Liver (tissue), 9 donors: ENCODE measurements around the gene GAST. TPM values are rescaled to one million over a fixed set of nuclear protein-coding genes. Genes with fewer than 3 reads are reported as not detected.

Source experiments
- DNase-seq: peaks from one replicate; pipeline ENCODE4 v3.0.0-alpha.2; 2017; ENCODE audit warnings: low spot score
- H3K27ac ChIP-seq, 2 donors: one replicate each; pipeline ENCODE4 v1.7.0; 2013; ENCODE audit warnings: inconsistent platforms in 2 of 2, low read length in 2 of 2, control low read depth in 1 of 2, low read depth in 1 of 2, mild to moderate bottlenecking in 1 of 2
- H3K27me3 ChIP-seq, 4 donors: one replicate each; pipeline versions ENCODE4 v1.6.1 to v1.7.0; 2013; ENCODE audit warnings: low read length in 3 of 4, inconsistent platforms in 1 of 4, mild to moderate bottlenecking in 1 of 4, moderate library complexity in 1 of 4; ENCODE audit not compliant: control insufficient read depth in 4 of 4, insufficient read depth in 4 of 4
- H3K36me3 ChIP-seq, 4 donors: one replicate each; pipeline versions ENCODE4 v1.6.1 to v1.7.0; 2013; ENCODE audit warnings: low read length in 3 of 4, mild to moderate bottlenecking in 3 of 4, low read depth in 1 of 4, moderate library complexity in 1 of 4; ENCODE audit not compliant: control insufficient read depth in 4 of 4, insufficient read depth in 3 of 4
- H3K4me1 ChIP-seq, 4 donors: one replicate each; pipeline versions ENCODE4 v1.6.1 to v1.7.0; 2013; ENCODE audit warnings: low read length in 3 of 4, mild to moderate bottlenecking in 3 of 4, moderate library complexity in 1 of 4; ENCODE audit not compliant: control insufficient read depth in 4 of 4, insufficient read depth in 4 of 4
- H3K4me3 ChIP-seq, 3 donors: one replicate each; pipeline versions ENCODE4 v1.6.1 to v1.7.0; 2013; ENCODE audit warnings: low read length in 3 of 3, control low read depth in 1 of 3, low read depth in 1 of 3, mild to moderate bottlenecking in 1 of 3
- H3K9ac ChIP-seq, 2 donors: one replicate each; pipeline ENCODE4 v1.7.0; 2013; ENCODE audit warnings: low read length in 2 of 2, mild to moderate bottlenecking in 2 of 2, moderate library complexity in 2 of 2, control low read depth in 1 of 2, low read depth in 1 of 2
- H3K9me3 ChIP-seq, 4 donors: one replicate each; pipeline versions ENCODE4 v1.6.1 to v1.7.0; 2013; ENCODE audit warnings: low read length in 3 of 4; ENCODE audit not compliant: control insufficient read depth in 4 of 4
- CTCF ChIP-seq: fragments of 150-350 bp; IDR thresholded peaks from 2 replicates; pipeline ENCODE4 v1.5.1; 2017; ENCODE audit warnings: improper control_type of control experiment, low read depth, low read length; ENCODE audit not compliant: missing input control
- EGR1 ChIP-seq, 2 donors: IDR thresholded peaks; 2 replicates each; pipeline ENCODE4 v1.6.1; 2016 to 2018; ENCODE audit warnings: antibody characterized with exemption in 2 of 2, low read depth in 2 of 2
- FOXA1 ChIP-seq: IDR thresholded peaks from 2 replicates; pipeline ENCODE4 v1.6.1; 2016; ENCODE audit warnings: antibody characterized with exemption
- FOXA2 ChIP-seq: IDR thresholded peaks from 2 replicates; pipeline ENCODE4 v1.6.1; 2016; ENCODE audit warnings: antibody characterized with exemption
- GABPA ChIP-seq, 2 donors: IDR thresholded peaks in 1 of 2; conservative IDR thresholded peaks in 1 of 2; 2 replicates each; pipeline ENCODE4 v1.6.1; 2016; ENCODE audit warnings: antibody characterized with exemption in 2 of 2, mild to moderate bottlenecking in 1 of 2, moderate library complexity in 1 of 2
- HNF4A ChIP-seq, 2 donors: conservative IDR thresholded peaks; 2 replicates each; pipeline ENCODE4 v1.6.1; 2016; ENCODE audit warnings: antibody characterized with exemption in 2 of 2, mild to moderate bottlenecking in 2 of 2
- HNF4G ChIP-seq: IDR thresholded peaks from 2 replicates; pipeline ENCODE4 v1.6.1; 2016; ENCODE audit warnings: antibody characterized with exemption
- JUND ChIP-seq, 2 donors: IDR thresholded peaks; 2 replicates each; pipeline ENCODE4 v1.6.1; 2016; ENCODE audit warnings: antibody characterized with exemption in 2 of 2
- MAX ChIP-seq: IDR thresholded peaks from 2 replicates; pipeline ENCODE4 v1.6.1; 2016; ENCODE audit warnings: antibody characterized with exemption
- NR2F2 ChIP-seq: IDR thresholded peaks from 2 replicates; pipeline ENCODE4 v1.6.1; 2016; ENCODE audit warnings: antibody characterized with exemption
- RAD21 ChIP-seq, 2 donors: IDR thresholded peaks; 2 replicates each; pipeline ENCODE4 v1.6.1; 2016; ENCODE audit warnings: antibody characterized with exemption in 2 of 2, mild to moderate bottlenecking in 2 of 2
- RXRA ChIP-seq, 2 donors: IDR thresholded peaks; 2 replicates each; pipeline ENCODE4 v1.6.1; 2017 to 2018; ENCODE audit warnings: antibody characterized with exemption in 2 of 2, mild to moderate bottlenecking in 1 of 2
- SP1 ChIP-seq: IDR thresholded peaks from 2 replicates; pipeline ENCODE4 v1.6.1; 2018; ENCODE audit warnings: antibody characterized with exemption, mild to moderate bottlenecking
- TAF1 ChIP-seq: conservative IDR thresholded peaks from 2 replicates; pipeline ENCODE4 v1.6.1; 2016; ENCODE audit warnings: antibody characterized with exemption, mild to moderate bottlenecking
- YY1 ChIP-seq: IDR thresholded peaks from 2 replicates; pipeline ENCODE4 v1.6.1; 2016; ENCODE audit warnings: antibody characterized with exemption, mild to moderate bottlenecking
- WGBS: extraction: QIAGEN DNeasy Blood & Tissue Kit; methylation state at CpG from one replicate; pipeline ENCODE4 v1.1.7; 2013; 5-methylcytosine and 5-hydroxymethylcytosine counted together
- polyA plus RNA-seq, 2 donors: library from polyadenylated mRNA; stranded (reverse) in 1 of 2; unstranded in 1 of 2; fragments of 200-250 nt in 1 of 2; fragments of >200 nt in 1 of 2; fragmentation: Nextera tagmentation in 1 of 2; extraction: Ambion mirVana in 1 of 2; gene quantifications; one replicate each; pipeline versions ENCODE4 v1.2.1 to v1.2.3, GENCODE V29; 2013 to 2015
- total RNA-seq, 2 donors: library from RNA; depleted of rRNA; stranded (reverse); fragments of >200 nt; gene quantifications; one replicate each; pipeline ENCODE4 v1.2.3, GENCODE V29; 2014
- TF ChIP-seq, protein P1 (sequence below): IDR thresholded peaks from 2 replicates; pipeline ENCODE4 v1.6.1; 2016; ENCODE audit warnings: antibody characterized with exemption, mild to moderate bottlenecking
- TF ChIP-seq, protein P2 (sequence below): IDR thresholded peaks from 2 replicates; pipeline ENCODE4 v1.6.1; 2016; ENCODE audit warnings: antibody characterized with exemption
- TF ChIP-seq, protein P3 (sequence below): IDR thresholded peaks from 2 replicates; pipeline ENCODE4 v1.6.1; 2016; ENCODE audit warnings: antibody characterized with exemption
- donor health status: healthy.
- donor health status: healthy.
- donor health status: healthy.
- donor health status: healthy.
- donor health status: healthy.

Gene GAST
- total and polyA plus RNA-seq, 4 donors: not detected

DNA sequence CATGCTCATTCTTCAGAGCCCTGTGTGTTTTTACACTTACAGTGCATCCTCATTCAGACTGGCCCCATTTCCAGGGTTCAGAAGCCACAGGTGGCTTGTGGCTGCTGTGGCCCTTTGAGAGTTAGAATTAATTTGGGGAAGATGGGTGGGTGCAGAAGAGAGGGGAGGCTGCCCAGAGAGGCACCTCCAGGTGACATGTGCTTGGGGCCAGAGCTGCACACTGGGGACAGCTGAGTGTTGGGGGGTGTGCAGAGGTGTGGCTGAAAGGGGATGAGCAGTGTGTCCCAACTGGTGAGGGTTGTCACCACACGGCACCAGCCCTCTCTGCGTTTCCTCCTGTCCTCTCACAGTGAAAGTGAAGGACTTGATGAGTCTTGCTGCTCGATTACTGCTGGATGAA, 30.4 kb upstream of the GAST start:
- TF ChIP-seq EGR1 (IDR thresholded peaks at IDR 0.05; ENCODE audit: low read depth in 2 of 2): no peak
- no peak for TF ChIP-seq TAF1
- no peak for TF ChIP-seq YY1
- no peak for TF ChIP-seq MAX
- no peak for TF ChIP-seq RAD21 (IDR thresholded peaks at IDR 0.05)
- TF ChIP-seq HNF4G: no peak
- TF ChIP-seq CTCF: no peak
- TF ChIP-seq, protein P1, sequence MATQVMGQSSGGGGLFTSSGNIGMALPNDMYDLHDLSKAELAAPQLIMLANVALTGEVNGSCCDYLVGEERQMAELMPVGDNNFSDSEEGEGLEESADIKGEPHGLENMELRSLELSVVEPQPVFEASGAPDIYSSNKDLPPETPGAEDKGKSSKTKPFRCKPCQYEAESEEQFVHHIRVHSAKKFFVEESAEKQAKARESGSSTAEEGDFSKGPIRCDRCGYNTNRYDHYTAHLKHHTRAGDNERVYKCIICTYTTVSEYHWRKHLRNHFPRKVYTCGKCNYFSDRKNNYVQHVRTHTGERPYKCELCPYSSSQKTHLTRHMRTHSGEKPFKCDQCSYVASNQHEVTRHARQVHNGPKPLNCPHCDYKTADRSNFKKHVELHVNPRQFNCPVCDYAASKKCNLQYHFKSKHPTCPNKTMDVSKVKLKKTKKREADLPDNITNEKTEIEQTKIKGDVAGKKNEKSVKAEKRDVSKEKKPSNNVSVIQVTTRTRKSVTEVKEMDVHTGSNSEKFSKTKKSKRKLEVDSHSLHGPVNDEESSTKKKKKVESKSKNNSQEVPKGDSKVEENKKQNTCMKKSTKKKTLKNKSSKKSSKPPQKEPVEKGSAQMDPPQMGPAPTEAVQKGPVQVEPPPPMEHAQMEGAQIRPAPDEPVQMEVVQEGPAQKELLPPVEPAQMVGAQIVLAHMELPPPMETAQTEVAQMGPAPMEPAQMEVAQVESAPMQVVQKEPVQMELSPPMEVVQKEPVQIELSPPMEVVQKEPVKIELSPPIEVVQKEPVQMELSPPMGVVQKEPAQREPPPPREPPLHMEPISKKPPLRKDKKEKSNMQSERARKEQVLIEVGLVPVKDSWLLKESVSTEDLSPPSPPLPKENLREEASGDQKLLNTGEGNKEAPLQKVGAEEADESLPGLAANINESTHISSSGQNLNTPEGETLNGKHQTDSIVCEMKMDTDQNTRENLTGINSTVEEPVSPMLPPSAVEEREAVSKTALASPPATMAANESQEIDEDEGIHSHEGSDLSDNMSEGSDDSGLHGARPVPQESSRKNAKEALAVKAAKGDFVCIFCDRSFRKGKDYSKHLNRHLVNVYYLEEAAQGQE: no peak
- no peak for TF ChIP-seq JUND (IDR thresholded peaks at IDR 0.05)
- TF ChIP-seq FOXA1: no peak
- TF ChIP-seq, protein P2, sequence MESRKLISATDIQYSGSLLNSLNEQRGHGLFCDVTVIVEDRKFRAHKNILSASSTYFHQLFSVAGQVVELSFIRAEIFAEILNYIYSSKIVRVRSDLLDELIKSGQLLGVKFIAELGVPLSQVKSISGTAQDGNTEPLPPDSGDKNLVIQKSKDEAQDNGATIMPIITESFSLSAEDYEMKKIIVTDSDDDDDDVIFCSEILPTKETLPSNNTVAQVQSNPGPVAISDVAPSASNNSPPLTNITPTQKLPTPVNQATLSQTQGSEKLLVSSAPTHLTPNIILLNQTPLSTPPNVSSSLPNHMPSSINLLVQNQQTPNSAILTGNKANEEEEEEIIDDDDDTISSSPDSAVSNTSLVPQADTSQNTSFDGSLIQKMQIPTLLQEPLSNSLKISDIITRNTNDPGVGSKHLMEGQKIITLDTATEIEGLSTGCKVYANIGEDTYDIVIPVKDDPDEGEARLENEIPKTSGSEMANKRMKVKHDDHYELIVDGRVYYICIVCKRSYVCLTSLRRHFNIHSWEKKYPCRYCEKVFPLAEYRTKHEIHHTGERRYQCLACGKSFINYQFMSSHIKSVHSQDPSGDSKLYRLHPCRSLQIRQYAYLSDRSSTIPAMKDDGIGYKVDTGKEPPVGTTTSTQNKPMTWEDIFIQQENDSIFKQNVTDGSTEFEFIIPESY: no peak
- no peak for TF ChIP-seq FOXA2
- TF ChIP-seq, protein P3, sequence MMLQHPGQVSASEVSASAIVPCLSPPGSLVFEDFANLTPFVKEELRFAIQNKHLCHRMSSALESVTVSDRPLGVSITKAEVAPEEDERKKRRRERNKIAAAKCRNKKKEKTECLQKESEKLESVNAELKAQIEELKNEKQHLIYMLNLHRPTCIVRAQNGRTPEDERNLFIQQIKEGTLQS: no peak
- no peak for TF ChIP-seq SP1
- no peak for TF ChIP-seq HNF4A (conservative IDR thresholded peaks at IDR 0.05)
- no peak for TF ChIP-seq RXRA (IDR thresholded peaks at IDR 0.05)
- TF ChIP-seq NR2F2: no peak
- TF ChIP-seq GABPA (IDR thresholded peaks at IDR 0.05 in 1 of 2, conservative IDR thresholded peaks at IDR 0.05 in 1 of 2): no peak
- Histone ChIP-seq H3K4me1 (peaks cover 0 to 2% (median 0%) of the 10 kb centered on the region in 4 donors), H3K9ac (no peak overlapping the region), H3K9me3 (no peaks in the 10 kb centered on the region), H3K27ac (no peak overlapping the region), H3K36me3 (no peaks in the 10 kb centered on the region), H3K27me3 (no peaks in the 10 kb centered on the region), H3K4me3 (no peak overlapping the region)
- DNase-seq: no peak
- 89% methylated on average over 3 of the region's 3 CpGs for WGBS
